GM19025 (cell line): ENCODE results near the gene SPACA5B.
"Not testable (repeated sequence)": the region's sequence is repeated elsewhere in the genome, so short reads cannot be mapped to it uniquely, and the experiment has no call there.

Source experiments
- ATAC-seq: cut with Tn5 transposase; IDR thresholded peaks from one replicate; pipeline ENCODE4 v1.9.1; 2021; ENCODE audit warnings: mild to moderate bottlenecking, low read depth, moderate library complexity; ENCODE audit not compliant: unreplicated experiment

SPACA5B gene

GRCh38 chrX:48130326-48130725, at the start of gene SPACA5B:
TSS of gene SPACA5B (plus strand) at chrX:48130626. CDS start at chrX:48130688, 62 bp downstream.
- not testable (repeated sequence) for ATAC-seq

- ATAC-seq, result no peak
These were observed 47.2 kb upstream of the SPACA5B start for GRCh38 chrX:48083212-48083611.

GRCh38 chrX:48083706-48084105, 46.7 kb upstream of the SPACA5B start:
- no peak for ATAC-seq

- ATAC-seq, result no peak
These were observed 44.3 kb upstream of the SPACA5B start for GRCh38 chrX:48086082-48086481.

- ATAC-seq, result no peak
These were observed 40.3 kb upstream of the SPACA5B start for GRCh38 chrX:48090123-48090522.

- not testable (repeated sequence) for ATAC-seq
These were observed 37.9 kb upstream of the SPACA5B start for GRCh38 chrX:48092558-48092957.

GRCh38 chrX:48101443-48101842, 29.0 kb upstream of the SPACA5B start:
- ATAC-seq, result no peak

- ATAC-seq, result no peak
These were observed 27.5 kb upstream of the SPACA5B start for GRCh38 chrX:48102874-48103374.

- ATAC-seq, result no peak
These were observed 22.7 kb upstream of the SPACA5B start for GRCh38 chrX:48107717-48108116.

GRCh38 chrX:48125286-48125685, 5.1 kb upstream of the SPACA5B start:
- not testable (repeated sequence) for ATAC-seq

GRCh38 chrX:48132308-48132844, 1.9 kb downstream of the SPACA5B start:
- not testable (repeated sequence) for ATAC-seq

- ATAC-seq, result not testable (repeated sequence)
These were observed 8.7 kb downstream of the SPACA5B start for GRCh38 chrX:48139076-48139475.

- ATAC-seq, result not testable (repeated sequence)
These were observed 11.5 kb downstream of the SPACA5B start for GRCh38 chrX:48141810-48142508.

GRCh38 chrX:48142697-48143096, 12.3 kb downstream of the SPACA5B start:
- not testable (repeated sequence) for ATAC-seq

- no peak for ATAC-seq
These were observed 23.3 kb downstream of the SPACA5B start for GRCh38 chrX:48153769-48154168.

- ATAC-seq, result no peak
These were observed 24.4 kb downstream of the SPACA5B start for GRCh38 chrX:48154796-48155195.

- ATAC-seq, result no peak
These were observed 25.6 kb downstream of the SPACA5B start for GRCh38 chrX:48156014-48156413.

GRCh38 chrX:48165241-48165640, 34.8 kb downstream of the SPACA5B start:
- no peak for ATAC-seq

GRCh38 chrX:48166322-48166721, 35.9 kb downstream of the SPACA5B start:
- not testable (repeated sequence) for ATAC-seq

- ATAC-seq, result no peak
These were observed 49.3 kb downstream of the SPACA5B start for GRCh38 chrX:48179691-48180090.

GRCh38 chrX:48180811-48181210, 50.4 kb downstream of the SPACA5B start:
- no peak for ATAC-seq

GRCh38 chrX:48181882-48182281, 51.5 kb downstream of the SPACA5B start:
- not testable (repeated sequence) for ATAC-seq
